MM.1S (cell line): Measurements from ENCODE around the gene ACTL10.

Experiments
- DNase-seq: peaks from one replicate; pipeline ENCODE4 v3.0.0-alpha.2; 2015
- H2AFZ ChIP-seq: fragments of 300-600 bp; sonication (generic); 2 replicates; pipeline ENCODE4 v1.6.0; 2016; ENCODE audit warnings: antibody characterized with exemption, low read length
- H3F3A ChIP-seq: fragments of 300-600 bp; sonication (generic); 2 replicates; pipeline ENCODE4 v1.6.1; 2016; ENCODE audit warnings: mild to moderate bottlenecking, antibody characterized with exemption, low read length, moderate library complexity, mixed read lengths; ENCODE audit not compliant: insufficient read depth
- H3K27ac ChIP-seq: fragments of 300-600 bp; sonication (generic); 2 replicates; pipeline ENCODE4 v1.5.1; 2016; ENCODE audit warnings: mild to moderate bottlenecking, low read length
- H3K27me3 ChIP-seq: fragments of 300-600 bp; sonication (generic); replicated peaks from 2 replicates; pipeline ENCODE4 v1.6.0; 2016; ENCODE audit warnings: low read length; ENCODE audit not compliant: insufficient read depth
- H3K36me3 ChIP-seq: fragments of 300-600 bp; sonication (generic); replicated peaks from 2 replicates; pipeline ENCODE4 v1.6.1; 2016; ENCODE audit warnings: mild to moderate bottlenecking, low read length, mixed read lengths; ENCODE audit not compliant: insufficient read depth
- H3K4me1 ChIP-seq: fragments of 300-600 bp; sonication (generic); 2 replicates; pipeline ENCODE4 v1.6.1; 2016; ENCODE audit warnings: low read length, mixed read lengths
- H3K4me2 ChIP-seq: fragments of 300-600 bp; sonication (generic); 2 replicates; pipeline ENCODE4 v1.6.0; 2016; ENCODE audit warnings: low read depth, low read length
- H3K4me3 ChIP-seq: fragments of 300-600 bp; sonication (generic); 2 replicates; pipeline ENCODE4 v1.5.1; 2016; ENCODE audit warnings: low read length, mixed read lengths
- H3K79me2 ChIP-seq: fragments of 300-600 bp; sonication (generic); 2 replicates; pipeline ENCODE4 v1.6.1; 2016; ENCODE audit warnings: mixed run types, low read length, mixed read lengths
- H3K9ac ChIP-seq: fragments of 300-600 bp; sonication (generic); 2 replicates; pipeline ENCODE4 v1.6.1; 2016; ENCODE audit warnings: low read length, mixed read lengths
- H3K9me2 ChIP-seq: fragments of 300-600 bp; sonication (generic); replicated peaks from 2 replicates; pipeline ENCODE4 v1.6.1; 2016; ENCODE audit warnings: mild to moderate bottlenecking, low read length, mixed read lengths; ENCODE audit not compliant: insufficient read depth
- H3K9me3 ChIP-seq: fragments of 300-600 bp; sonication (generic); replicated peaks from 2 replicates; pipeline ENCODE4 v1.6.1; 2016; ENCODE audit warnings: mild to moderate bottlenecking, low read length, mixed read lengths; ENCODE audit not compliant: insufficient read depth
- H4K20me1 ChIP-seq: fragments of 300-600 bp; sonication (generic); 2 replicates; pipeline ENCODE4 v1.6.1; 2016; ENCODE audit warnings: mild to moderate bottlenecking, low read length, moderate library complexity, mixed read lengths; ENCODE audit not compliant: insufficient read depth
- EZH2 ChIP-seq: fragments of 300-600 bp; sonication (generic); optimal IDR thresholded peaks from 2 replicates; pipeline ENCODE3; 2017; ENCODE audit warnings: low read depth, mild to moderate bottlenecking, antibody characterized with exemption, low read length, mixed read lengths
- EZH2phosphoT487 ChIP-seq: fragments of 300-600 bp; sonication (generic); IDR thresholded peaks from 2 replicates; pipeline ENCODE4 v1.6.1; 2018; ENCODE audit warnings: antibody characterized with exemption, low read length
- TF ChIP-seq, protein P1 (sequence below): fragments of 300-600 bp; sonication (generic); IDR thresholded peaks from 2 replicates; pipeline ENCODE4 v1.5.1; 2016; ENCODE audit warnings: antibody characterized with exemption, low read length, mixed read lengths

The ACTL10 gene

DNA sequence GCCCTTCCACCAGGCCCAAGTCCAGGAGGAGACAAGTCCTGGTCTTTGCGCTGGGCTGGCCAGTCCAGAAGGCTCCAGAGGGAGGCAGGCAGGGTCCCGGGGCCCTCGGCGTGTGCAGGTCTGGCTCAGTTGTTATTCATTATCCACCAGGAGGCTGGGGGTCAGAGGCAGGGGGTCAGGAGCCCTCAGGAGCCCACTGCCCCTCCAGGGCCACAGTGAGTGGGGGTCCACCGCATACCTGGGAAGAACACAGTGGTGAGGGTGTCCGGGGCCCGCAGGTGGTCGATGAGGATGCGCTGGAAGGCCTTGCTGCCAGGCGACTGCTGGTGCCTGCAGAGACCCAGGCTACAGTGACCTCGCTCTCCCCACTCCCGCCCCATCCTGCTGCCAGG is 9.0 kb upstream of the ACTL10 start:
- Histone ChIP-seq H3K27me3 (no peaks in the 10 kb centered on the region), H3K79me2 (no peaks in the 10 kb centered on the region), H3K9me2 (no peaks in the 10 kb centered on the region), H3K36me3 (no peaks in the 10 kb centered on the region), H3K4me2 (no peak overlapping the region), H2AFZ (no peak overlapping the region), H3K9me3 (no peaks in the 10 kb centered on the region), H3F3A (no peaks in the 10 kb centered on the region; the same call in 1 of the 2 replicates), H3K27ac (no peak overlapping the region), H3K9ac (no peak overlapping the region), H3K4me3 (no peak overlapping the region), H4K20me1 (no peaks in the 10 kb centered on the region), H3K4me1 (peaks cover 5% of the 10 kb centered on the region; the same call in 1 of the 2 replicates)
- DNase-seq = no peak
- TF ChIP-seq, protein P1, sequence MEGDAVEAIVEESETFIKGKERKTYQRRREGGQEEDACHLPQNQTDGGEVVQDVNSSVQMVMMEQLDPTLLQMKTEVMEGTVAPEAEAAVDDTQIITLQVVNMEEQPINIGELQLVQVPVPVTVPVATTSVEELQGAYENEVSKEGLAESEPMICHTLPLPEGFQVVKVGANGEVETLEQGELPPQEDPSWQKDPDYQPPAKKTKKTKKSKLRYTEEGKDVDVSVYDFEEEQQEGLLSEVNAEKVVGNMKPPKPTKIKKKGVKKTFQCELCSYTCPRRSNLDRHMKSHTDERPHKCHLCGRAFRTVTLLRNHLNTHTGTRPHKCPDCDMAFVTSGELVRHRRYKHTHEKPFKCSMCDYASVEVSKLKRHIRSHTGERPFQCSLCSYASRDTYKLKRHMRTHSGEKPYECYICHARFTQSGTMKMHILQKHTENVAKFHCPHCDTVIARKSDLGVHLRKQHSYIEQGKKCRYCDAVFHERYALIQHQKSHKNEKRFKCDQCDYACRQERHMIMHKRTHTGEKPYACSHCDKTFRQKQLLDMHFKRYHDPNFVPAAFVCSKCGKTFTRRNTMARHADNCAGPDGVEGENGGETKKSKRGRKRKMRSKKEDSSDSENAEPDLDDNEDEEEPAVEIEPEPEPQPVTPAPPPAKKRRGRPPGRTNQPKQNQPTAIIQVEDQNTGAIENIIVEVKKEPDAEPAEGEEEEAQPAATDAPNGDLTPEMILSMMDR = no peak
- TF ChIP-seq EZH2phosphoT487 = no peak
- no peak for TF ChIP-seq EZH2

DNA sequence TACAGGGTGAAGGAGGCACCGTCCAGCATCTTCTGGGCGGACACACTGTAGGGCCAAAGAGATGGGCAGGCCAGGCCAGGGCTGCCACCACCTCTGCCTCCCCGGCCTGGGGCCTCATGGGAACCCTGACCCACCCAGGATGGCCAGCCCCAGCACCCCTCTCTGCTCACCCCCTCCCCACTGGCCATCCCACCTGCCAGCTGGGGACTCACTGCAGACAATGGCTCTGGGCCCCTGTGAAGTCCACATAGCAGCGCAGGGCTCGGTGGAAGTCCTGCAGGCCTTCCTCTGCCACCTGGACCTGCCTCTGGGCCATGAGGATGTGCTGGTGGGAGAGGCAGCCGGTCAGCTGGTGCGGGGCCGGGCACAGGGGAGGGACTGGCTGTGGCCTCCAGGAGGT is 8.2 kb upstream of the ACTL10 start:
- Histone ChIP-seq H3K4me1 (peaks cover 8% of the 10 kb centered on the region; the same call in 1 of the 2 replicates), H3F3A (no peaks in the 10 kb centered on the region), H3K9me3 (no peaks in the 10 kb centered on the region), H3K9me2 (no peaks in the 10 kb centered on the region), H3K36me3 (no peaks in the 10 kb centered on the region), H3K79me2 (no peaks in the 10 kb centered on the region), H3K27ac (no peak overlapping the region), H4K20me1 (no peaks in the 10 kb centered on the region), H3K27me3 (no peaks in the 10 kb centered on the region), H2AFZ (no peak overlapping the region), H3K9ac (no peak overlapping the region), H3K4me3 (no peak overlapping the region), H3K4me2 (no peak overlapping the region)
- TF ChIP-seq EZH2 (no peak), EZH2phosphoT487 (no peak)
- TF ChIP-seq, protein P1 = no peak
- no peak for DNase-seq

DNA sequence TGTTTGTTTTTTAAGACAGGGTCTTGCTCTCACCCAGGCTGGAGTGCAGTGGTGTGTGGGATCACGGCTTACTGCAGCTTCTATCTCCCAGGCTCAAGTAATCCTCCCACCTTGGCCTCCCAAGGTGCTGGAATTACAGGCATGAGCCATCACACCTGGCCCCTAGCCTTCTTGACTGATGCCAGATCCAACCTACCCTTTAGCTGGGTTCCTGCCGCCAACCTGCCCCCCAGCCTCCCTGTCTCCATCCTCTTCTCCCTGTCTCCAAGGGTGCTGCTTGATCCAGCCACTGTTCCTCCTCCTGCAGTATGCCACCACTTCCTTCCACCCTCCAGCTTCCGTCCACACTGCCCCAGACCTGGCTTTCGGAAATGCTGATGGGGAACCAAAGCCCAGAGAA is 7.8 kb upstream of the ACTL10 start:
- Histone ChIP-seq H2AFZ (no peak overlapping the region), H3K27ac (no peak overlapping the region), H4K20me1 (no peaks in the 10 kb centered on the region), H3F3A (no peaks in the 10 kb centered on the region), H3K36me3 (no peaks in the 10 kb centered on the region), H3K4me2 (no peak overlapping the region), H3K4me1 (peaks cover 10% of the 10 kb centered on the region; the same call in 1 of the 2 replicates), H3K9me2 (no peaks in the 10 kb centered on the region), H3K79me2 (no peaks in the 10 kb centered on the region), H3K27me3 (no peaks in the 10 kb centered on the region), H3K9ac (no peak overlapping the region), H3K4me3 (no peak overlapping the region), H3K9me3 (no peaks in the 10 kb centered on the region)
- DNase-seq = no peak
- TF ChIP-seq, protein P1 = no peak
- TF ChIP-seq EZH2 (no peak), EZH2phosphoT487 (no peak)
